Activated CD4-positive, alpha-beta T cell treated with anti-CD3 and anti-CD28 coated beads, Interleukin-10, Interleukin-2, amounts not matched to agents 100 ng/mL and 50 ng/mL, durations not matched to agents 16 hours and 8 hours (primary cell): ENCODE data around the gene ZNF276.

Experiments
- DNase-seq: peaks from one replicate; pipeline ENCODE4 v3.0.0-alpha.2; 2020

ZNF276 gene

GRCh38 chr16:89785523-89786155 lies 64.3 kb downstream of the ZNF276 start:
- DNase-seq = no peak

DNA sequence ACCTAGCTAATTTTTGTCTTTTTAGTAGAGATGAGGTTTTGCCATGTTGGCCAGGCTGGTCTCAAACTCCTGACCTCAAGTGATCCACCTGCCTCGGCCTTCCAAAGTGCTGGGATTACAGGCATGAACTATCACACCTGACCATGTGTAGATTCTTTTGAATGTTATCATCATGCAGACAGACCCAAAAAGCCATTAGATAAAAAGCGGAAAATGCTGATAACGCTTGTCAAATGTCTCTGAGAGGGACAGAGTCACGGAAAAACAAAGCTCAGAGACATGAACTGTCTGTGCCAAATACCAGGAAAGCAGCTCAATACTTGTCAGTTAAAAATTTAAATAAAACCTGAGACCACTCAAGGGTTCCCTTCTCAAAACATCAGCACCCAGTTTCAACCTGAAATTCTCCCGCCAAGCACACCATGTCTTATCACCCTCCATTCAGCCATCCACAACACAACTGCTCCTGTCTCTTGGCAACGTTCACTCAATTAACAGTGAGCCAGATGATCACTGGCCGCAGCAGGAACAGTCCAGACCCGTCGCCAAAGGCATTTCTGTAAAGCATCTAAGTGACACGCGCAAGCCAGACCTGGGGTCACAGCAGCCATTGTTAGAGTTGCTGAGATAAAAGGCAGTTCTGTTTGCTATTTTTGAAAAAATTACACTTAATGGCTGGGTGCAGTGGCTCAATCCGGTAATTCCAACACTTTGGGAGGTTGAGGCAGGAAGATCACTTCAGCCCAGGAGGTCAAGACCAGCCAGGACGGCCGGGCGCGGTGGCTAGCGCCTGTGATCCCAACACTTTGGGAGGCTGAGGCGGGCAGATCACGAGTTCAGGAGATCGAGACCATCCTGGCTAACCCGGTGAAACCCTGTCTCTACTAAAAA lies 65.4 kb downstream of the ZNF276 start:
- no peak for DNase-seq

- DNase-seq = no peak
These were observed 66.0 kb downstream of the ZNF276 start for GRCh38 chr16:89787365-89787805.
